ENCODE data around the gene HSF5.
"Not testable (repeated sequence)": the region's sequence is repeated elsewhere in the genome, so short reads cannot be mapped to it uniquely, and the experiment has no call there.

HSF5 gene

GRCh38 chr17:58412064-58412703, 76.0 kb downstream of the HSF5 start:
- no peak for DNase-seq

- no peak for DNase-seq
These were observed 76.8 kb downstream of the HSF5 start for GRCh38 chr17:58411408-58411894.

- DNase-seq: no peak
These were observed 77.3 kb downstream of the HSF5 start for GRCh38 chr17:58410714-58411407.

- no peak for DNase-seq
These were observed 78.8 kb downstream of the HSF5 start for GRCh38 chr17:58409432-58409831.

GRCh38 chr17:58403311-58403710, 84.9 kb downstream of the HSF5 start:
- no peak for DNase-seq

- DNase-seq: no peak
These were observed 85.5 kb downstream of the HSF5 start for GRCh38 chr17:58402679-58403078.

GRCh38 chr17:58402047-58402446, 86.2 kb downstream of the HSF5 start:
- DNase-seq: peak; percentile 20

- no peak for DNase-seq
These were observed 86.9 kb downstream of the HSF5 start for GRCh38 chr17:58401287-58401686.

GRCh38 chr17:58400826-58401225, 87.4 kb downstream of the HSF5 start:
- DNase-seq: no peak

GRCh38 chr17:58399974-58400373, 88.2 kb downstream of the HSF5 start:
- no peak for DNase-seq

GRCh38 chr17:58398574-58399266, 89.5 kb downstream of the HSF5 start:
- DNase-seq: no peak

GRCh38 chr17:58397421-58397820, 90.8 kb downstream of the HSF5 start:
- not testable (repeated sequence) for DNase-seq

GRCh38 chr17:58396173-58396572, 92.0 kb downstream of the HSF5 start:
- no peak for DNase-seq

GRCh38 chr17:58394534-58395223, 93.5 kb downstream of the HSF5 start:
- DNase-seq: no peak

GRCh38 chr17:58391302-58391984, 96.8 kb downstream of the HSF5 start:
- no peak for DNase-seq

- DNase-seq: no peak
These were observed 97.3 kb downstream of the HSF5 start for GRCh38 chr17:58390884-58391283.

- DNase-seq: no peak
These were observed 99.7 kb downstream of the HSF5 start for GRCh38 chr17:58388302-58389190.

- DNase-seq: peak; percentile 35
These were observed 100.4 kb downstream of the HSF5 start for GRCh38 chr17:58387834-58388233.

GRCh38 chr17:58386708-58387107, 101.5 kb downstream of the HSF5 start:
- no peak for DNase-seq

- no peak for DNase-seq
These were observed 102.8 kb downstream of the HSF5 start for GRCh38 chr17:58385359-58385899.

- DNase-seq: no peak
These were observed 103.3 kb downstream of the HSF5 start for GRCh38 chr17:58384897-58385296.

Data from activated CD4-positive, alpha-beta T cell treated with anti-CD3 and anti-CD28 coated beads for 48 hours (primary cell).